Dendritic cell treated with granulocyte-macrophage colony-stimulating factor and Interleukin-4, amounts not matched to agents 40 ng/mL and 50 ng/mL, for 4 days (primary cell): Measurements from ENCODE around the gene ZNF638.
"Not testable (repeated sequence)": the region's sequence is repeated elsewhere in the genome, so short reads cannot be mapped to it uniquely, and the experiment has no call there.

Experiments
- H3K27ac Mint-ChIP-seq: one replicate; pipeline ENCODE4 v1.8.0; 2022; ENCODE audit warnings: mild to moderate bottlenecking, mixed read lengths
- H3K27me3 Mint-ChIP-seq: one replicate; pipeline ENCODE4 v1.8.0; 2022; ENCODE audit warnings: mild to moderate bottlenecking, mixed read lengths
- H3K36me3 Mint-ChIP-seq: one replicate; pipeline ENCODE4 v1.8.0; 2022; ENCODE audit warnings: low read depth, mixed read lengths
- H3K4me1 Mint-ChIP-seq: one replicate; pipeline ENCODE4 v1.8.0; 2022; ENCODE audit warnings: low read depth, mixed read lengths
- H3K4me3 Mint-ChIP-seq: one replicate; pipeline ENCODE4 v1.8.0; 2022; ENCODE audit warnings: mild to moderate bottlenecking, moderate library complexity, mixed read lengths
- H3K9me3 Mint-ChIP-seq: one replicate; pipeline ENCODE4 v1.8.0; 2022; ENCODE audit warnings: mixed read lengths
- intact Hi-C: fragments of 100-400 bp; cut with micrococcal nuclease; formaldehyde crosslinking; loops from one replicate; pipeline ENCODE4 v1.15.0; 2022

Gene ZNF638

DNA sequence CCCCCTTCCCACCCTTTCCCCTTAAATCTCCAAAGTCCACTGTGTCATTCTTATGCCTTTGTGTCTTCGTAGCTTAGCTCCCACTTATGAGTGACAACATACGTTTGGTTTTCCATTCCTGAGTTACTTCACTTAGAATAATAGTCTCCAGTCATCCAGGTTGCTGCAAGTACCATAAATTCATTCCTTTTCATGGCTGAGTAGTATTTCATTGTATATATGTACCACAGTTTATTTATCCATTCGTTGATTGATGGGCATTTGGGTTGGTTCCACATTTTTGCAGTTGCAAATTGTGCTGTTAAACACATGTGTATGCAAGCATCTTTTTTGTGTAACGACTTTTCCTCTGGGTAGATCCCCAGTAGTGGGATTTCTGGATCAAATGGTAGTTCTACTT lies 14.5 kb upstream of the ZNF638 start:
- intact Hi-C loops, result no loop called here
- H3K4me3 Mint-ChIP-seq, result no peak overlapping the region
- H3K9me3 Mint-ChIP-seq, result peaks cover 51% of the 10 kb centered on the region
- no peak overlapping the region for H3K27ac Mint-ChIP-seq
- no peaks in the 10 kb centered on the region for H3K36me3 Mint-ChIP-seq
- no peaks in the 10 kb centered on the region for H3K4me1 Mint-ChIP-seq
- H3K27me3 Mint-ChIP-seq, result no peaks in the 10 kb centered on the region

GRCh38 chr2:71317900-71318299 lies 13.7 kb upstream of the ZNF638 start:
- H3K4me1 Mint-ChIP-seq, H3K27ac Mint-ChIP-seq, H3K36me3 Mint-ChIP-seq, H3K4me3 Mint-ChIP-seq, H3K27me3 Mint-ChIP-seq, intact Hi-C loops: not testable (repeated sequence)
- H3K9me3 Mint-ChIP-seq, result peaks cover 60% of the 10 kb centered on the region

DNA sequence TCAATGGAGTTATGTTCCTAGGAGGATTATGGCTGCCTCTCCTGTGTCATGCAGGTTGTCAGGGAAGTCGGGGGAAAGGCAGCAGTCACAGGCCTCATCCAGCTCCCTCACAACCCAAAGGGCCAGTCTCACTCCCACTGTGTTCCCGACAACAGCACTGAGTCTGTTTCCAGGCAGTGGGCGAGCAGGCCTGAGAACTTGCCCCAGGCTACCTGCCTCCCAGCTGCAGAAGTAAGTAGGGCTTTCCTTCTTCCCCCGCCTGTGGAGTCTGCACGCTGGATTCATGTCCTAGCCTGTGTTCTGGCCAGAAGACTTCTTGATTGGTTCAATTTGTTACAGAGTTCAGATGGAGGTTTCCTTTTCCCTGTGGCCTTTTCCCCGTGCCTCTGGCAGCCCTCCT lies 8.2 kb upstream of the ZNF638 start:
- Mint-ChIP-seq H3K27me3 (no peaks in the 10 kb centered on the region), H3K27ac (no peak overlapping the region), H3K4me3 (no peak overlapping the region), H3K36me3 (no peaks in the 10 kb centered on the region), H3K4me1 (no peaks in the 10 kb centered on the region), H3K9me3 (peaks cover 45% of the 10 kb centered on the region)
- intact Hi-C loops, result no loop called here

DNA sequence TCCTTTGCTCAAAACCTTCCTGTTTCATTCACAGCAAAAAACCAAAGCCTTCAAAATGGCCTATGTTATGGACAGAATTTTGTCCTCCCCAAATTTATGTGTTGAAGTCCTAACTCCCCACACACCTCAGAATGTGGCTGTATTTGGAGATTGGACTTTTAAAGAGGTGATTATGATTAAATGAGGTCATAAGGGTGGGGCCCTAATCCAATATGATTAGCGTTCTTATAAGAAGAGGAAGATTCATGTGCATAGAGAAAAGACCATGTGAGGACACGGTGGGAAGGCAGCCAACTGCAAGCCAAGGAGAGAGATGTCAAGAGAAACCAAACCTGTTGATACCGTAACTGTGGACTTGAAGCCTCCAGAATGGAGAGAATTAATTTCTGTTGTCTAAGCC lies 4.6 kb upstream of the ZNF638 start:
- H3K36me3 Mint-ChIP-seq, result peaks cover 7% of the 10 kb centered on the region

DNA sequence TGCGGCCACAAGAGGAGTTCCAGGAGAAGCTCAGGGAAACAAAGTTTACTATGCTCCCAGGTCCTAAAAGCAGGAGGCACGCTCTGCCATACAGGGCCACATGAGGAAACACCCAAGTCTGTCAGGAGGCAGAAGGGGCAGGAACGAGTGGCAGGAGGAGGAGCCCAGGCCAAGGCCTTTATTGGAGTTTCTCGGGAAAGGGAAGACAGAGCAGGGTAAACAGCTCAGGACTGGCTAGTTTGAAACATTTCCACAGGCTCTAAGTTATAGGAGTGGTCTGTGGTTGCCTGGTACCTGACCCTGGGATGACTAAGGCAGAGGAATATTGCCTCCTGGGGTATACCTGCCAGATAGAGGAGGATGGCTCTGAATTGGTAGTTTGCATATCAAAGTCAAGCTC lies 3.7 kb upstream of the ZNF638 start:
- peaks cover 14% of the 10 kb centered on the region for H3K36me3 Mint-ChIP-seq
- H3K27me3 Mint-ChIP-seq, result no peaks in the 10 kb centered on the region
- intact Hi-C loops, result no loop called here
- H3K27ac Mint-ChIP-seq, result no peak overlapping the region
- no peak overlapping the region for H3K4me3 Mint-ChIP-seq
- H3K9me3 Mint-ChIP-seq, result peaks cover under 1% of the 10 kb centered on the region
- peaks cover 4% of the 10 kb centered on the region for H3K4me1 Mint-ChIP-seq

More for the DNA sequence above, 4.6 kb upstream of the ZNF638 start:
- Mint-ChIP-seq H3K9me3 (peaks cover 10% of the 10 kb centered on the region), H3K4me1 (no peaks in the 10 kb centered on the region), H3K27me3 (no peaks in the 10 kb centered on the region), H3K27ac (no peak overlapping the region), H3K4me3 (no peak overlapping the region)
- intact Hi-C loops, result no loop called here

GRCh38 chr2:71330155-71330554 lies 1.4 kb upstream of the ZNF638 start:
- H3K36me3 Mint-ChIP-seq, result peaks cover 31% of the 10 kb centered on the region
- H3K27ac Mint-ChIP-seq, result no peak overlapping the region

DNA sequence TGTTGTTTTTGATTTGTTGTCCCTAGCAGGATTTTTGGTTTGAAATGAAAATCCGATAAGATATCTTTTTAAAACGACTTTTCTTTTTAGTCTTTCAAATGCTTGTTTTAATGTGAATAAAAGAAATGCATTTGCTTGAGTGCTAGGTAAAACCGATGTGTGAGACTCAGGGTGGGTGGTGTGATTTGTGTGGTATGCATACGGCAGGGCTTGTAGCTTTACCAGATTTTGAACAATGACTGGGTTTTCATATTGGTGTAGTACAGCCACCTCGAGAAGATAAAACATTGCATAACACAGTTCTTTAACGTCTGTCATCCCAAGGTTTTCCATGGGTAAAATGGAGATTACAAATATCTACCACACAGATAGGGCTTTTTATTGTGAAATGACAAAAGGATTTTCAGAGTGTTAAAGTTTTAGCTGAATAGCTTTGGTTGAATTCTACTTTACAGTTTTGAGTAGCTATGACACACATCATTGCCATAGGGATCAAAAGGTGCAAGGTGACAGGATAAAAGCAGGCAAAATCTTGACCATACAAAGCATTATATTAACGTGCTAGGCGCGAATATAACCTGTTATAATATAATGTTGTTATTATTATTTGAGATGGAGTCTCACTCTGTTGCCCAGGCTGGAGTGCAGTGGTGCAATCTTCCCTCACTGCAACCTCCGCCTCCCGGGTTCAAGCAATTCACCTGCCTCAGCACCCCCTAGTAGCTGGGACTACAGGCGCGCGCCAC lies 824 bp upstream of the ZNF638 start:
- peaks cover 23% of the 10 kb centered on the region for H3K4me1 Mint-ChIP-seq
- peak overlapping the region; percentile 97 for H3K4me3 Mint-ChIP-seq
- peak overlapping the region; percentile 97 for H3K27ac Mint-ChIP-seq
- intact Hi-C loops, result loop anchor here (2.0 to 10.0 kb wide), 3 partner anchors 54 to 196 kb away; partner anchors contain the start of genes MCEE, MPHOSPH10 and PAIP2B
- no peaks in the 10 kb centered on the region for H3K9me3 Mint-ChIP-seq
- peaks cover 34% of the 10 kb centered on the region for H3K36me3 Mint-ChIP-seq
- H3K27me3 Mint-ChIP-seq, result no peaks in the 10 kb centered on the region

More at GRCh38 chr2:71330155-71330554, 1.4 kb upstream of the ZNF638 start:
- Mint-ChIP-seq H3K9me3 (no peaks in the 10 kb centered on the region), H3K4me1 (peaks cover 23% of the 10 kb centered on the region), H3K27me3 (no peaks in the 10 kb centered on the region), H3K4me3 (no peak overlapping the region)
- intact Hi-C loops, result loop anchor here (2.0 to 10.0 kb wide), 3 partner anchors 53 to 195 kb away; partner anchors contain the start of genes MCEE, MPHOSPH10 and PAIP2B

DNA sequence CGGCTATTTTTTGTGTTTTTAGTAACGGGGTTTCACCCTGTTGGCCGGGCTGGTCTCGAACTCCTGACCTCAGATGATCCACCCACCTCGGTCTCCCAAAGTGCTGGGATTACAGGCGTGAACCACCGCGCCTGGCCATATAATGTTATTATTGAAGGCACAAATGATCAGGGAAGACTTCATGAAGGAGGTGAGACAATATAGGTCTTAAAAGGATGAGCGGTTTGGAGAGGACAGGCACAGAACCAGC lies 326 bp upstream of the ZNF638 start:
- Mint-ChIP-seq H3K36me3 (peaks cover 39% of the 10 kb centered on the region), H3K4me3 (peak overlapping the region; percentile 97), H3K27ac (peak overlapping the region; percentile 97), H3K4me1 (peaks cover 23% of the 10 kb centered on the region)
- not testable (repeated sequence) for H3K27me3 Mint-ChIP-seq, H3K9me3 Mint-ChIP-seq
- intact Hi-C loops, result loop anchor here (2.0 to 10.0 kb wide), 3 partner anchors 54 to 196 kb away; partner anchors contain the start of genes MCEE, MPHOSPH10 and PAIP2B

DNA sequence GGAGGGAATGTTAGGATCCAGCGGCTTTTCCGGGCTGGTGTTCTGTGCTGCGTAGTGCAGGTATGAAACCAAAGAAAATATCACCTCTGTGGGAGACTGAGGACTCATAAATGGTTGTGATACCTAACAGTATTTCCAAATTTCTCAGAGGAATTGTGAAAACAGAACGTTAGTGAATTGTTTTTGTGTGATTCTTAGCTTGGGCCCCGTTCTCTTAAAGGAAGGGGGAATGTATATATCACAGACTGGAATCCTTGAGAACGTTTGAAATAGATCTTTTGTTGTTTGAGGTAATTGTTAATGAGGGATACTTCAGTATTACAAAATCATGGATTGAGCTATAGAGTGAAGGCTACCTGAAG lies 834 bp downstream of the ZNF638 start:
- H3K36me3 Mint-ChIP-seq, result peaks cover 40% of the 10 kb centered on the region
- peaks cover 30% of the 10 kb centered on the region for H3K4me1 Mint-ChIP-seq
- H3K9me3 Mint-ChIP-seq, result no peaks in the 10 kb centered on the region
- H3K4me3 Mint-ChIP-seq, result peak overlapping the region; percentile 97
- peak overlapping the region; percentile 97 for H3K27ac Mint-ChIP-seq
- no peaks in the 10 kb centered on the region for H3K27me3 Mint-ChIP-seq
- intact Hi-C loops, result loop anchor here (5.0 to 10.0 kb wide), 2 partner anchors 105 to 198 kb away; partner anchors contain the start of genes MCEE, MPHOSPH10 and PAIP2B

- H3K27me3 Mint-ChIP-seq, result no peaks in the 10 kb centered on the region
- peaks cover 41% of the 10 kb centered on the region for H3K4me1 Mint-ChIP-seq
- no peaks in the 10 kb centered on the region for H3K9me3 Mint-ChIP-seq
- intact Hi-C loops, result loop anchor here (5.0 to 10.0 kb wide), 2 partner anchors 106 to 199 kb away; partner anchors contain the start of genes MCEE, MPHOSPH10 and PAIP2B
- H3K27ac Mint-ChIP-seq, result peak overlapping the region; percentile 10
- H3K36me3 Mint-ChIP-seq, result peaks cover 52% of the 10 kb centered on the region
- peak overlapping the region; percentile 66 for H3K4me3 Mint-ChIP-seq
Observed at GRCh38 chr2:71333619-71334018, 2.0 kb downstream of the ZNF638 start.

DNA sequence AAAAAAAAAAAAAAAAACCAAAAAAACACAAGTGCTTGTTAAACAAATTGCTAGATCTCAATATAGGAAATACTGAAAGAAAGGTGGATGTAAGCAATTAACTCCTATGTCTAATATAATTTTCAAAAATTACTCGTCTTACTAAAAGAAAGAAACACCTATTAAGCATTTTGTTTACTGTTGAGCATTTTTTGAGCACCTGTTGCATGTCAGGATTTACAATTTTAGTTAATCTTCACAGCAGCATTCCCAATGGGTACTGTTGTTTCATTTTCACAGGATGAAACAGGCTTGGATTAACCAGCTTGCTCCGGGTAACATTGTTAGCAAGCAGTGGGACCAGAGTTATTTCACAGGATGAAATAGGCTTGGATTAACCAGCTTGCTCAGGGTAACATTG lies 4.8 kb downstream of the ZNF638 start:
- Mint-ChIP-seq H3K9me3 (no peaks in the 10 kb centered on the region), H3K36me3 (peaks cover 70% of the 10 kb centered on the region), H3K4me1 (peaks cover 50% of the 10 kb centered on the region), H3K27ac (no peak overlapping the region), H3K4me3 (no peak overlapping the region), H3K27me3 (no peaks in the 10 kb centered on the region)
- intact Hi-C loops, result loop anchor here (5.0 to 10.0 kb wide), 2 partner anchors 34 to 202 kb away; partner anchors contain the start of genes MCEE and MPHOSPH10

- Mint-ChIP-seq H3K27ac (no peak overlapping the region), H3K4me3 (no peak overlapping the region), H3K27me3 (no peaks in the 10 kb centered on the region), H3K9me3 (no peaks in the 10 kb centered on the region), H3K4me1 (peaks cover 50% of the 10 kb centered on the region), H3K36me3 (peaks cover 66% of the 10 kb centered on the region)
- intact Hi-C loops, result loop anchor here (5.0 to 10.0 kb wide), 2 partner anchors 35 to 202 kb away; partner anchors contain the start of genes MCEE and MPHOSPH10
Observed at GRCh38 chr2:71336802-71337201, 5.2 kb downstream of the ZNF638 start.

DNA sequence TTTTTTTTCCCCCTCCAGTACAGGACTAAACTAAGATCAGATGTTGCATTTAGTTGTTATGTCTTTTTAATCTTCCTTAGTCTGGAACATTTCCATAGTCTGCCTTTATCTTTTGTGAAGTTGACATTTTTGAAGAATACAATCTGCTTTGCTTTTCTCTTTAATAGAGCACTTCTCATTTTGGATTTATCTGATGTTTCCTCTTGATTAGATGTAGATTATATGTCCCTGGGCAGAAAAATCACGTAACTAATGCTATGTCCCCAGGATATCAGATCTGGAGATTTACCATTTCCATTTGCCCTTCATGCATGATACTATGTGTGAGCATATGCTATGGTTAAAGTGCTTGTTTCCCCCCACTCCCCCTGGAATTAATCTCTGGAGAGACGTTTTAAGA lies 6.2 kb downstream of the ZNF638 start:
- Mint-ChIP-seq H3K36me3 (peaks cover 63% of the 10 kb centered on the region), H3K4me1 (peaks cover 48% of the 10 kb centered on the region), H3K27ac (no peak overlapping the region), H3K4me3 (no peak overlapping the region), H3K27me3 (no peaks in the 10 kb centered on the region), H3K9me3 (no peaks in the 10 kb centered on the region)
- intact Hi-C loops, result loop anchor here (5.0 to 10.0 kb wide), 2 partner anchors 35 to 203 kb away; partner anchors contain the start of genes MCEE and MPHOSPH10

DNA sequence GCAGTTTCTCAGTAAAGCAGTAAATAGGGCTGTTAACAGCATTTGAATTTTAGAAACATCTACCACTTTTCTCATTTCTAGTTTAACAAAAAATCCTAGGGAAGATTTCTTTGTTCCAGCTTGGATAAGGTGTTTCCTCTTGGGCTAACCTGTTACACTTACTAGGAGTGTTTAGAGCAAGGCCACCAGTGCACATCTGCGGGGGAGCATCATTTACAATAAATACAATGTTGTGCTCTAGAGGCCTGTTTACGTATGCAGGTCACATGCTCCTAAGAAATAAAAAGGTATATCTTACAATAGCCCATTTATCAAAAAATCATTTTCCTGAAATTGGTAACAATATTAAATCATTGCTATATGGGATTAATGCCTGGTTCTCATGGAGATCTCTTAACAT lies 8.1 kb downstream of the ZNF638 start:
- intact Hi-C loops, result loop anchor here (5.0 to 10.0 kb wide), 2 partner anchors 37 to 205 kb away; partner anchors contain the start of genes MCEE and MPHOSPH10
- H3K4me3 Mint-ChIP-seq, result no peak overlapping the region
- H3K27ac Mint-ChIP-seq, result no peak overlapping the region
- H3K27me3 Mint-ChIP-seq, result no peaks in the 10 kb centered on the region
- peaks cover 56% of the 10 kb centered on the region for H3K36me3 Mint-ChIP-seq
- no peaks in the 10 kb centered on the region for H3K9me3 Mint-ChIP-seq
- H3K4me1 Mint-ChIP-seq, result peaks cover 39% of the 10 kb centered on the region
